ENCODE measurements around the gene CBL.

CBL gene

GRCh38 chr11:119315131-119316015 is 109.2 kb downstream of the CBL start:
- DNase-seq, result peak; percentile 48

GRCh38 chr11:119316016-119316728 is 110.0 kb downstream of the CBL start:
- DNase-seq, result no peak

- peak; percentile 56 for DNase-seq
These were observed 110.8 kb downstream of the CBL start, which contains the start of gene MCAM for GRCh38 chr11:119316729-119317591. Gene MCAM (minus strand): TSS chr11:119317130. CDS start chr11:119317101, 29 bp downstream.

GRCh38 chr11:119317592-119318239 is 111.6 kb downstream of the CBL start:
- no peak for DNase-seq

DNA sequence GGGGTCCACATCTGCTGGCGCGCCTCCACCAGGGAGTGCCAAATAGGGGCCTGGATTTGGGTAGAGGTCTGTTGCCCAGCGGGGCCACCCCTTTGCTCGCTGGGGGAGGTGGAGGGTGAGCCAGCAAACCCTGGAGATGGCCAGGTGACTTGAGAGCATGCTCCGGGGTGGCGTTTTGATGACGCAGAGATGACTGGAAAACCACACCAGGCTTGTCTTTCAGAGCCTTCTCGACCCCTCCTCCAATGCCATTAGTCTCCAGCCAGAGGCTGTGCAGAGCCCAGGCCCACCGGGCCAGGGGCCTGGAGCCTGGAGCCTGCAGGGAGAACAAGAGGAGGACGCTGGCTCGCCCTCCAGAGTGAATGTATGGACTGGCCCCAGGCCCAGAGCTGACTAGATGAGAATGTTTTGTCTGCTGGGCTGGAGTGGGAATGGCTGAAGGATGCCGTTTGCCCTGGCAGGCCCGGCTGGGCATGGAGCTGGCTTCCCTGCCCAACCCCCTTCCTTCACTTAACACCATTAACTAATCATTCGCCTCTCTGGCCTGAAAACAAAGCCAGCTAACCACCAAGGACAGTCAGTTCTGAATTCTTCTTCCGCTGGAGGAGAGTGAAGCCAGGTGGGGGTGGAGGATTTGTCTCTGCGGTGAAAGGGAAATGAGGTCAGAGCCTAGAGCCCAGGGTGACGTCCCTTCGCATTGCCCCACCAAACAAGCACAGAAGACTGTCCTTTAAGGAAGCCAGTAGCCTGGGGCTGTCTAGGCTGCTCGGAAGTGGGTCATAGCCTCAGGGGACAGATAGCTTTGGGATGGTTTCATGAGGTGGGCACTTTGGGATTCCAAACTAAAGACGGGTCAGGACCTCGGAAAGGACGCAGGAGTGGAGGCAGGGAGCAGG is 112.3 kb downstream of the CBL start:
- DNase-seq, result peak; percentile 67

GRCh38 chr11:119319136-119319699 is 113.1 kb downstream of the CBL start:
- no peak for DNase-seq

GRCh38 chr11:119319700-119320239 is 113.6 kb downstream of the CBL start:
- no peak for DNase-seq

GRCh38 chr11:119320240-119320775 is 114.2 kb downstream of the CBL start:
- peak; percentile 67 for DNase-seq

DNA sequence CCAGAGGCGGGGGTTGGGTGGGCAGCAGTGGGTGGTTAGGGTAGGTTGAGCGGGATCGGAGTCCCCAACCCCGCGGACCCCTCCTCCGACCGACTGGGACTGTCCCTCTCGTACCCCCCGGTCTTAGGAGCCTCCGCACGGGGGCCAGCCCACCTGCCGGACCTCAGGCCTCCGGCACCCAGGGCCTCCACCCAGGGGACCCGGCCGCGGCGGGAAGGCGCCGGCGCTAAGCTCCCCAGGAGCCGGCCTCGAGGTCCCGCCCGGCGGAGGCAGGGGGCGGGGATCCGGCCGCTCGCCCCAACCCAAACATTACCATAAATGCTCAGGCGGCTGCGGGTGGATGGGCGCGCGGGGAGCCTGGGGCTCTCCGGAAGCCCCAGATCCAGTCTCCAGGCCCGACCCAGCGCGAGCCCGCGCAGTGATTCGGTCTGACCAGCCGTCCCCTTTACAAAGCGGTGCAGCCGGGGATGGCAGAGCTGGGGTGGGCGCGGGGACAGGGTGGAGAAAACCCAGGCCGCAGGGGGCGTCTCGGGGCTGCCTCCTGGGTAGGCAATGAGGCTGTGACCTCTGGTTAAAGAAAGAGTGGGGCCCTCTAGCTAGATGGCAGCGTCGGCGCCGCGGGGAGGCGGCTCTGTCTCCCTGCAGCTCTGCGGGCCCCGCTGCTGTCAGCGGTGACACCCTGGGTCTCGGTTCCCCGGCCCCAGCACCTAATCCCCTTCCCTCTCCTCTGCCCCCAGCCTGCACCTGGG is 114.8 kb downstream of the CBL start:
- DNase-seq, result peak; percentile 79

GRCh38 chr11:119322360-119322739 is 116.2 kb downstream of the CBL start:
- no peak for DNase-seq

- no peak for DNase-seq
These were observed 116.9 kb downstream of the CBL start for GRCh38 chr11:119322921-119323531.

- DNase-seq, result peak; percentile 72
These were observed 117.4 kb downstream of the CBL start for GRCh38 chr11:119323532-119324033.

- no peak for DNase-seq
These were observed 118.0 kb downstream of the CBL start for GRCh38 chr11:119324189-119324588.

DNA sequence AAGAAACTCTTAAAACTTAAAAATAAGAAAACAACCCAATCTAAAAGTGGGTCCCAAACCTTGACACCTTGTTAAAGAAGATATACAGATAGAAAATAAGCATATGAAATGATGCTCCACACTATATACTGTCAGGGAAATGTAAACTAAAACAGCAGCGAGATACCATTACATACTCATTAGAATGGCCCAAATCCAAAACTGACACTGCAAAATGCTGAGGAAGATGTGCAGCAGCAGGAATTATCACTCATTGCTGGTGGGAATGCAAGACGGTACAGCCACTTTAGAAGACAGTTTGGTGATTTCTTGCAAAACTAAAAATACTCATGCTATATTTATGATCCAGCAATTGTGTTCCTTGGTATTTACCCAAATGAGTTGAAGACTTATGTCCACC is 123.2 kb downstream of the CBL start:
- no peak for DNase-seq

- no peak for DNase-seq
These were observed 124.1 kb downstream of the CBL start for GRCh38 chr11:119330237-119330636.

GRCh38 chr11:119332111-119332765 is 126.1 kb downstream of the CBL start:
- no peak for DNase-seq

DNA sequence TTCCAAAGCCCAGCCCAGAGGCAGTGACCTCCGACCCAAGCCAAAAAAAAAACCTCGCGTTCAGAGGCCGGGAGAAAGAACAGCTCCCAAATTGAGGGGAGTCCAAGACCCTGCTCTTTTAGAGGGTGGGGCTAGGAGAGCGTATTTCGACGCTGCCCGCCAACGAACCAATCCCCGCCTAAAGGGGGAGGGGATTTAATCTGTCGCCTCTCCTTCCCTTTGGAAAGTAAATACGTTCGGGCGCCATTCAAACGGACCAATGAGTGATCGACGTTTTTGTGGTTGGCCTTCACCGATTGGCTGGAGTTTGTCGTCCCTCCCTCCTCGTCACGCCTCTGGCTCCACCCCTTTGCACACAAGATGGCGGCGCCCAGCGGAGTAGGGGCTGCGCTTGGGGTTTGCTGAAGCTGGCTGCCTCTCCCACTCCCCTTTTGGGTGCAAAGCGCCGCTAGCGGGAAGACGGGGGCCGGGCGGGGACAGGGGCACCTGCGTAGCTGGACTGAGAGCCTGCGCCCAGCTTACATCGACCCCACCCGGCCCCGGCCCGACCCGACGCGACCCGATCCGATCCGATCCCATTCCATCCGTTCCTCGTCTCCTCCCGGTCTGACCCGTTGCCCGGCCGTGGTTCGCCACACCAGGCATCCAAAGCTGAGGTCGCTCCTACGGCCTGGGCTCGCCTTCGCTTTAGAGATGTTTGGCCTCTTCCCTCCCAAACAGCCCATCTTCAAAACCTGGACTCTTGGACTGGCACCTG is 128.2 kb downstream of the CBL start, which contains the start of gene RNF26:
Gene RNF26 (plus strand): TSS at position 354 of the 757 bp plus-strand sequence. CDS start 596 bp downstream, outside the sequence.
- peak; percentile 99 for DNase-seq
